A549 (cell line): ENCODE measurements around the gene RSPH3. TPM values are rescaled to one million over a fixed set of nuclear protein-coding genes. Genes with fewer than 3 reads are reported as not detected.

Experiments used
- ATAC-seq, 2 experiments: fragments of 200-7000 bp in 1 of 2; fragments of >200 bp in 1 of 2; cut with Nextera tagmentation in 1 of 2; cut with Tn5 transposase in 1 of 2; 3 replicates each; pipeline versions ENCODE4 v1.8.0 to v1.9.1; 2018 to 2020; ENCODE audit warnings: mild to moderate bottlenecking in 1 of 2, moderate library complexity in 1 of 2
- CTCF ChIA-PET: fragments of 300-600 bp; sonication (Branson Sonifier 250); formaldehyde crosslinking; extraction: SDS; loops from one replicate; lab custom pipeline; 2021; ENCODE audit warnings: antibody characterized with exemption, inconsistent platforms; lab: Yijun Ruan, JAX
- POLR2A ChIA-PET: fragments of 350-600 bp; formaldehyde crosslinking; extraction: SDS; loops from one replicate; lab custom pipeline; 2021; ENCODE audit warnings: antibody characterized with exemption, inconsistent platforms; lab: Yijun Ruan, JAX
- DNase-seq, 2 experiments: peaks; one replicate each; pipeline versions ENCODE4 v3.0.0 to v3.0.0-alpha.2; 2011 to 2016; ENCODE audit warnings: low read depth in 1 of 2, low spot score in 1 of 2
- FAIRE-seq: peaks from 2 replicates; lab custom pipeline; 2011; peaks lifted over from hg19 to GRCh38; lab: Jason Lieb, UNC
- H3K27ac ChIP-seq, 2 experiments: fragments of >200 bp; sonication (Bioruptor Twin); formaldehyde crosslinking; 3 replicates each; pipeline ENCODE4 v1.5.1; 2016 to 2017
- H3K4me1 ChIP-seq: fragments of >200 bp; sonication (Bioruptor Twin); formaldehyde crosslinking; 3 replicates; pipeline ENCODE4 v1.6.1; 2016
- H3K4me2 ChIP-seq: fragments of >200 bp; sonication (Bioruptor Twin); formaldehyde crosslinking; 3 replicates; pipeline ENCODE4 v1.6.1; 2016
- H3K4me3 ChIP-seq: fragments of >200 bp; sonication (Bioruptor Twin); formaldehyde crosslinking; 3 replicates; pipeline ENCODE4 v1.5.1; 2016
- H3K9me3 ChIP-seq: fragments of >200 bp; sonication (Bioruptor Twin); formaldehyde crosslinking; 3 replicates; pipeline ENCODE4 v1.6.1; 2016
- BCL3 ChIP-seq: fragments of >200 bp; sonication (Bioruptor Twin); formaldehyde crosslinking; IDR thresholded peaks from 3 replicates; pipeline ENCODE4 v1.6.1; 2016
- BHLHE40 ChIP-seq: IDR thresholded peaks from 2 replicates; pipeline ENCODE4 v1.6.1; 2012; ENCODE audit warnings: low read depth, low read length, inconsistent platforms
- CHD2 ChIP-seq: fragments of 150-350 bp; IDR thresholded peaks from 2 replicates; pipeline ENCODE4 v1.6.1; 2014; ENCODE audit warnings: low read length; ENCODE audit not compliant: partially characterized antibody
- ESRRA ChIP-seq: fragments of 150-350 bp; IDR thresholded peaks from 2 replicates; pipeline ENCODE4 v1.6.1; 2014; ENCODE audit warnings: mild to moderate bottlenecking, low read length, borderline replicate concordance
- FOSB ChIP-seq: fragments of 250-450 bp; sonication (Bioruptor Pico); IDR thresholded peaks from 2 replicates; pipeline ENCODE4 v1.5.0; 2020; ENCODE audit warnings: mild to moderate bottlenecking, moderate library complexity
- HDAC2 ChIP-seq: fragments of 200-600 bp; sonication (generic); IDR thresholded peaks from 2 replicates; pipeline ENCODE4 v1.6.1; 2016
- HES2 ChIP-seq: fragments of >200 bp; sonication (Bioruptor Twin); formaldehyde crosslinking; IDR thresholded peaks from 2 replicates; pipeline ENCODE4 v1.6.1; 2016
- HMGXB4 ChIP-seq: fragments of 250-450 bp; sonication (Bioruptor Pico); IDR thresholded peaks from 2 replicates; pipeline ENCODE4 v1.5.0; 2021; ENCODE audit warnings: mild to moderate bottlenecking, moderate library complexity, borderline replicate concordance
- HOXB13 ChIP-seq: fragments of 250-450 bp; sonication (Bioruptor Pico); IDR thresholded peaks from 2 replicates; pipeline ENCODE4 v1.5.0; 2020; ENCODE audit warnings: low read depth, mild to moderate bottlenecking, moderate library complexity
- PHF8 ChIP-seq: fragments of 200-600 bp; sonication (generic); IDR thresholded peaks from 2 replicates; pipeline ENCODE4 v1.6.1; 2016; ENCODE audit warnings: low read depth, mild to moderate bottlenecking, antibody characterized with exemption, moderate library complexity, borderline replicate concordance
- RAD21 ChIP-seq, 2 experiments: fragments of >200 bp in 1 of 2; sonication (Bioruptor Twin) in 1 of 2; formaldehyde crosslinking in 1 of 2; IDR thresholded peaks in 1 of 2; conservative IDR thresholded peaks in 1 of 2; 2 replicates in 1 of 2; 3 replicates in 1 of 2; pipeline ENCODE4 v1.6.1; 2012 to 2018; ENCODE audit warnings: inconsistent platforms in 1 of 2
- REST ChIP-seq: fragments of 200-600 bp; sonication (generic); IDR thresholded peaks from 2 replicates; pipeline ENCODE4 v1.6.1; 2016; ENCODE audit warnings: antibody characterized with exemption, mild to moderate bottlenecking, moderate library complexity
- RNF2 ChIP-seq: fragments of 200-600 bp; sonication (generic); IDR thresholded peaks from 2 replicates; pipeline ENCODE4 v1.6.1; 2016; ENCODE audit warnings: low read depth, mild to moderate bottlenecking, antibody characterized with exemption, moderate library complexity, borderline replicate concordance
- SMC3 ChIP-seq: fragments of >200 bp; sonication (Bioruptor Twin); formaldehyde crosslinking; IDR thresholded peaks from 3 replicates; pipeline ENCODE4 v1.6.1; 2018; ENCODE audit warnings: inconsistent platforms
- TFCP2L1 ChIP-seq: fragments of 250-450 bp; sonication (Bioruptor Pico); IDR thresholded peaks from 2 replicates; pipeline ENCODE4 v1.5.0; 2021; ENCODE audit warnings: mild to moderate bottlenecking
- WGBS: methylation state at CpG from one replicate; pipeline ENCODE4 v1.1.6; 2017; ENCODE audit errors: missing lambda C conversion rate; 5-methylcytosine and 5-hydroxymethylcytosine counted together
- polyA plus RNA-seq, 4 experiments: library from polyadenylated mRNA; depleted of rRNA in 3 of 4; stranded (reverse); fragments of >200 nt; fragmentation: RNase III in 1 of 4; extraction: RNeasy Plus Mini Kit Qiagen cat#74134 plus additional on column Dnase treatment in 1 of 4; gene quantifications; 2 replicates in 3 of 4; 3 replicates in 1 of 4; pipeline ENCODE4 v1.2.3, GENCODE V29; 2011 to 2017

Gene RSPH3
- polyA plus RNA-seq, 2 of the 4 experiments (the other 2 are of a cell fraction), result 2.6 to 3.6 TPM

- POLR2A ChIA-PET, result interaction anchor here (1.0 kb wide), 1 partner anchor 89 kb away, joined by 4 read pairs; no protein-coding TSS in a partner anchor
- Histone ChIP-seq H3K9me3 (no peaks in the 10 kb centered on the region), H3K27ac (no peak overlapping the region), H3K4me3 (no peak overlapping the region), H3K4me1 (0 out of 3 replicates have a peak, but pooled peaks cover 8% of the 10 kb centered on the region), H3K4me2 (no peak overlapping the region)
- 78% methylated on average over 5 of the region's 7 CpGs for whole genome bisulfite sequencing
- no peak for DNase-seq
- TF ChIP-seq CHD2 (no peak), RAD21 (conservative IDR thresholded peaks at IDR 0.05 in 1 of 2, IDR thresholded peaks at IDR 0.05 in 1 of 2) (0 out of 5 replicates have a peak, but pooled peaks have one; percentile 12 to 16), HES2 (no peak), REST (no peak), PHF8 (no peak), BCL3 (no peak), RNF2 (no peak), FOSB (no peak), TFCP2L1 (no peak), HDAC2 (no peak), BHLHE40 (no peak), SMC3 (0 out of 3 replicates have a peak, but pooled peaks have one; percentile 17), HOXB13 (CRISPR knock-in tag) (no peak), ESRRA (no peak)
- peak; percentile 47 to 54; a peak in 4 of 6 replicates for ATAC-seq
- no peak for FAIRE-seq
- CTCF ChIA-PET, result interaction anchor here (0.5 to 2.5 kb wide), 4 partner anchors 14 to 267 kb away, joined by 3 to 14 read pairs (median 4); no protein-coding TSS in a partner anchor
These were observed 41.3 kb downstream of the RSPH3 start for GRCh38 chr6:158958504-158959386.

GRCh38 chr6:158955255-158955654 is 44.7 kb downstream of the RSPH3 start:
- ChIA-PET CTCF (interaction anchor here (0.6 kb wide), 1 partner anchor 810 kb away, joined by 3 read pairs; no protein-coding TSS in a partner anchor), POLR2A (no interaction called here)
- DNase-seq (no peak), FAIRE-seq (no peak), ATAC-seq (no peak)
- Histone ChIP-seq H3K9me3 (no peaks in the 10 kb centered on the region), H3K27ac (no peak overlapping the region), H3K4me3 (no peak overlapping the region), H3K4me1 (0 out of 3 replicates have a peak, but pooled peaks cover 8% of the 10 kb centered on the region), H3K4me2 (no peak overlapping the region)
- WGBS, result 90% methylated on average over 3 of the region's 3 CpGs
- TF ChIP-seq HMGXB4 (CRISPR knock-in tag), result no peak
